HepG2 (cell line): ENCODE measurements around the gene ABHD15. TPM values are rescaled to one million over a fixed set of nuclear protein-coding genes. Genes with fewer than 3 reads are reported as not detected.

Experiments
- BRCA1 ChIP-seq: sonication (generic); formaldehyde crosslinking; IDR thresholded peaks from 2 replicates; pipeline ENCODE4 v1.4.0; 2020; ENCODE audit warnings: missing genetic modification reagents
- E2F1 ChIP-seq: sonication (generic); formaldehyde crosslinking; IDR thresholded peaks from 2 replicates; pipeline ENCODE4 v1.5.0; 2020; ENCODE audit warnings: missing genetic modification reagents
- HOXA5 ChIP-seq: sonication (generic); formaldehyde crosslinking; IDR thresholded peaks from 2 replicates; pipeline ENCODE4 v1.4.0; 2020; ENCODE audit warnings: missing genetic modification reagents
- KDM6A ChIP-seq: IDR thresholded peaks from 2 replicates; pipeline ENCODE4 v1.6.1; 2016; ENCODE audit warnings: low read depth
- LCORL ChIP-seq, 2 experiments: fragments of 450-650 bp in 1 of 2; sonication (generic) in 1 of 2; formaldehyde crosslinking in 1 of 2; IDR thresholded peaks; 2 replicates each; pipeline versions ENCODE4 v1.5.0 to v1.6.1; 2017 to 2020; ENCODE audit warnings: antibody characterized with exemption in 1 of 2, missing genetic modification reagents in 1 of 2
- MED8 ChIP-seq: sonication (generic); formaldehyde crosslinking; IDR thresholded peaks from 2 replicates; pipeline ENCODE4 v1.8.1; 2023; ENCODE audit warnings: mild to moderate bottlenecking, missing genetic modification reagents; ENCODE audit not compliant: insufficient replicate concordance
- RXRA ChIP-seq: sonication (generic); formaldehyde crosslinking; IDR thresholded peaks from 2 replicates; pipeline ENCODE4 v1.5.1; 2020; ENCODE audit warnings: missing genetic modification reagents
- SIN3A ChIP-seq: IDR thresholded peaks from 2 replicates; pipeline ENCODE4 v1.6.1; 2011; ENCODE audit warnings: low read depth, mild to moderate bottlenecking, control low read depth, low read length, borderline replicate concordance
- SIX1 ChIP-seq: sonication (generic); formaldehyde crosslinking; IDR thresholded peaks from 2 replicates; pipeline ENCODE4 v1.4.0; 2020; ENCODE audit warnings: missing genetic modification reagents, borderline replicate concordance
- SMYD3 ChIP-seq: sonication (generic); formaldehyde crosslinking; IDR thresholded peaks from 2 replicates; pipeline ENCODE4 v1.8.1; 2023; ENCODE audit warnings: mild to moderate bottlenecking, missing genetic modification reagents
- SOX6 ChIP-seq, 2 experiments: fragments of 450-650 bp in 1 of 2; sonication (generic) in 1 of 2; formaldehyde crosslinking in 1 of 2; IDR thresholded peaks; 2 replicates each; pipeline versions ENCODE4 v1.4.0 to v1.6.1; 2017 to 2020; ENCODE audit warnings: antibody characterized with exemption in 1 of 2, mild to moderate bottlenecking in 1 of 2, missing genetic modification reagents in 1 of 2
- ZNF282 ChIP-seq: fragments of 450-650 bp; IDR thresholded peaks from 2 replicates; pipeline ENCODE4 v1.6.1; 2018; ENCODE audit not compliant: partially characterized antibody
- ZNF530 ChIP-seq: sonication (generic); formaldehyde crosslinking; IDR thresholded peaks from 2 replicates; pipeline ENCODE4 v1.5.0; 2020; ENCODE audit warnings: low read depth, mild to moderate bottlenecking, missing genetic modification reagents
- ZNF780A ChIP-seq: sonication (generic); formaldehyde crosslinking; IDR thresholded peaks from 2 replicates; pipeline ENCODE4 v1.8.0; 2022; ENCODE audit warnings: mild to moderate bottlenecking, missing genetic modification reagents, moderate library complexity
- ZNF891 ChIP-seq: sonication (generic); formaldehyde crosslinking; IDR thresholded peaks from 2 replicates; pipeline ENCODE4 v1.5.0; 2020; ENCODE audit warnings: mild to moderate bottlenecking, missing genetic modification reagents
- polyA plus RNA-seq, 8 experiments: library from polyadenylated mRNA; depleted of rRNA in 3 of 8; stranded (reverse) in 7 of 8; unstranded in 1 of 8; fragments of >200 nt; fragmentation: Illumina TruSeq in 4 of 8; extraction: Trizol in 4 of 8; gene quantifications; 2 replicates each; pipeline versions ENCODE4 v1.2.1 to v1.2.3, GENCODE V29; 2011 to 2016; ENCODE audit warnings: low read depth in 4 of 8, missing spikeins in 1 of 8, mixed read lengths in 1 of 8; ENCODE audit not compliant: insufficient read depth in 1 of 8
- total RNA-seq, 5 experiments: library from RNA; depleted of rRNA; stranded (reverse); fragments of >200 nt; fragmentation: Illumina TruSeq; extraction: Trizol; gene quantifications; 2 replicates each; pipeline ENCODE4 v1.2.3, GENCODE V29; 2016; ENCODE audit warnings: low read depth in 1 of 5
- TF ChIP-seq, protein P1 (sequence below): sonication (generic); formaldehyde crosslinking; IDR thresholded peaks from 2 replicates; pipeline ENCODE4 v1.4.0; 2020; ENCODE audit warnings: mild to moderate bottlenecking, missing genetic modification reagents
- TF ChIP-seq, protein P2 (sequence below), 2 experiments: sonication (generic) in 1 of 2; formaldehyde crosslinking in 1 of 2; IDR thresholded peaks; 2 replicates each; pipeline versions ENCODE4 v1.6.1 to v1.9.0; 2014 to 2022; ENCODE audit warnings: antibody characterized with exemption in 1 of 2, borderline replicate concordance in 1 of 2, inconsistent platforms in 1 of 2, low read depth in 1 of 2, missing genetic modification reagents in 1 of 2
- TF ChIP-seq, protein P3 (sequence below): sonication (generic); formaldehyde crosslinking; conservative IDR thresholded peaks from 2 replicates; pipeline ENCODE4 v1.8.0; 2022; ENCODE audit warnings: missing genetic modification reagents

Gene ABHD15
- total and polyA plus RNA-seq, 2 of the 13 experiments (the other 11 are each of a cell fraction or from before 2014, with no cell fraction given), result 2.4 to 7.7 TPM

DNA sequence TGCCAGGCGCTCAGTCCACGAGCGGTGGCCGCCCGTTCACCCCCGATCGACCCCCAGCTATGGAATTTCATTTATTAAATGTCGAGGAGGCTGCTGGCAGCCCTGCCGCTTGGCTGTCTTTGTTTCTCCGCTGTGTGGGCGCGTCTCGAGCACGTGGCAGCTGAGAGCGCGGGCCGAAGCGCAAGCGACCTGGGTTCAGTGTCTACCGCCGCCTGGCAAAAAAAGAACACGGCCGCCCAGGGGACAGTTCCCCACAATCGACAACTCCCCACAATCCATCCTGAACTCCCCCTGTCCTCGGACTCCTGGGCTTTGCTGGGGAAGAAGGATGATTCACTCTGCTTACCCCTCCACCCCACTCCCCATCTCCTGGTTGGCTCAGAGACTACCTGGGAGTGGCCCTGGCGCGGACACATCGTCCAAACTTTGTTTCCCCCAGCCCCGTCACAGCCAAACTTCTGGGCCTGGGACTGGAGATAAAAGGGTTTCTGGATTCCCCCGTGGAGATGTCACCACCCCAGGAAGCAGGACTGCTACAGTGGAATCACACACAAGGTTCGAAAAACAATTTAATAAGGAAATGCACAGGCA, 24.4 kb upstream of the ABHD15 start (continued):
- TF ChIP-seq ZNF282 (no peak), ZNF891 (CRISPR knock-in tag) (no peak; the same call in 1 of the 2 replicates), SOX6 (IDR thresholded peaks at IDR 0.05) (no peak), SOX6 (CRISPR knock-in tag; IDR thresholded peaks at IDR 0.05) (no peak), MED8 (CRISPR knock-in tag) (no peak), KDM6A (no peak), BRCA1 (CRISPR knock-in tag) (no peak), SIN3A (no peak; the same call in 1 of the 2 replicates), HOXA5 (CRISPR knock-in tag) (no peak), SMYD3 (CRISPR knock-in tag) (peak; percentile 77; the same call in 1 of the 2 replicates), RXRA (CRISPR knock-in tag) (no peak; the same call in 1 of the 2 replicates), ZNF530 (CRISPR knock-in tag) (no peak), ZNF780A (CRISPR knock-in tag) (no peak), LCORL (IDR thresholded peaks at IDR 0.05) (no peak), LCORL (CRISPR knock-in tag; IDR thresholded peaks at IDR 0.05) (peak; percentile 25; the same call in 1 of the 2 replicates), E2F1 (peak; percentile 16; the same call in 1 of the 2 replicates), SIX1 (CRISPR knock-in tag) (no peak)
- TF ChIP-seq, protein P1, sequence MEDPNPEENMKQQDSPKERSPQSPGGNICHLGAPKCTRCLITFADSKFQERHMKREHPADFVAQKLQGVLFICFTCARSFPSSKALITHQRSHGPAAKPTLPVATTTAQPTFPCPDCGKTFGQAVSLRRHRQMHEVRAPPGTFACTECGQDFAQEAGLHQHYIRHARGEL (CRISPR knock-in tag), result no peak
- TF ChIP-seq, protein P2, sequence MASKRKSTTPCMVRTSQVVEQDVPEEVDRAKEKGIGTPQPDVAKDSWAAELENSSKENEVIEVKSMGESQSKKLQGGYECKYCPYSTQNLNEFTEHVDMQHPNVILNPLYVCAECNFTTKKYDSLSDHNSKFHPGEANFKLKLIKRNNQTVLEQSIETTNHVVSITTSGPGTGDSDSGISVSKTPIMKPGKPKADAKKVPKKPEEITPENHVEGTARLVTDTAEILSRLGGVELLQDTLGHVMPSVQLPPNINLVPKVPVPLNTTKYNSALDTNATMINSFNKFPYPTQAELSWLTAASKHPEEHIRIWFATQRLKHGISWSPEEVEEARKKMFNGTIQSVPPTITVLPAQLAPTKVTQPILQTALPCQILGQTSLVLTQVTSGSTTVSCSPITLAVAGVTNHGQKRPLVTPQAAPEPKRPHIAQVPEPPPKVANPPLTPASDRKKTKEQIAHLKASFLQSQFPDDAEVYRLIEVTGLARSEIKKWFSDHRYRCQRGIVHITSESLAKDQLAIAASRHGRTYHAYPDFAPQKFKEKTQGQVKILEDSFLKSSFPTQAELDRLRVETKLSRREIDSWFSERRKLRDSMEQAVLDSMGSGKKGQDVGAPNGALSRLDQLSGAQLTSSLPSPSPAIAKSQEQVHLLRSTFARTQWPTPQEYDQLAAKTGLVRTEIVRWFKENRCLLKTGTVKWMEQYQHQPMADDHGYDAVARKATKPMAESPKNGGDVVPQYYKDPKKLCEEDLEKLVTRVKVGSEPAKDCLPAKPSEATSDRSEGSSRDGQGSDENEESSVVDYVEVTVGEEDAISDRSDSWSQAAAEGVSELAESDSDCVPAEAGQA (IDR thresholded peaks at IDR 0.05; ENCODE audit: low read depth), result no peak
- TF ChIP-seq, protein P2 (CRISPR knock-in tag; IDR thresholded peaks at IDR 0.05; ENCODE audit: borderline replicate concordance), result no peak
- TF ChIP-seq, protein P3, sequence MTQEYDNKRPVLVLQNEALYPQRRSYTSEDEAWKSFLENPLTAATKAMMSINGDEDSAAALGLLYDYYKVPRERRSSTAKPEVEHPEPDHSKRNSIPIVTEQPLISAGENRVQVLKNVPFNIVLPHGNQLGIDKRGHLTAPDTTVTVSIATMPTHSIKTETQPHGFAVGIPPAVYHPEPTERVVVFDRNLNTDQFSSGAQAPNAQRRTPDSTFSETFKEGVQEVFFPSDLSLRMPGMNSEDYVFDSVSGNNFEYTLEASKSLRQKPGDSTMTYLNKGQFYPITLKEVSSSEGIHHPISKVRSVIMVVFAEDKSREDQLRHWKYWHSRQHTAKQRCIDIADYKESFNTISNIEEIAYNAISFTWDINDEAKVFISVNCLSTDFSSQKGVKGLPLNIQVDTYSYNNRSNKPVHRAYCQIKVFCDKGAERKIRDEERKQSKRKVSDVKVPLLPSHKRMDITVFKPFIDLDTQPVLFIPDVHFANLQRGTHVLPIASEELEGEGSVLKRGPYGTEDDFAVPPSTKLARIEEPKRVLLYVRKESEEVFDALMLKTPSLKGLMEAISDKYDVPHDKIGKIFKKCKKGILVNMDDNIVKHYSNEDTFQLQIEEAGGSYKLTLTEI (CRISPR knock-in tag), result no peak
